Measurements from ENCODE around the gene EPHB4. TPM values are rescaled to one million over a fixed set of nuclear protein-coding genes. Genes with fewer than 3 reads are reported as not detected.

EPHB4 gene
- total and polyA plus RNA-seq, 2 of the 4 experiments (the other 2 are of a cell fraction) = 34.5 to 36.4 TPM

DNA sequence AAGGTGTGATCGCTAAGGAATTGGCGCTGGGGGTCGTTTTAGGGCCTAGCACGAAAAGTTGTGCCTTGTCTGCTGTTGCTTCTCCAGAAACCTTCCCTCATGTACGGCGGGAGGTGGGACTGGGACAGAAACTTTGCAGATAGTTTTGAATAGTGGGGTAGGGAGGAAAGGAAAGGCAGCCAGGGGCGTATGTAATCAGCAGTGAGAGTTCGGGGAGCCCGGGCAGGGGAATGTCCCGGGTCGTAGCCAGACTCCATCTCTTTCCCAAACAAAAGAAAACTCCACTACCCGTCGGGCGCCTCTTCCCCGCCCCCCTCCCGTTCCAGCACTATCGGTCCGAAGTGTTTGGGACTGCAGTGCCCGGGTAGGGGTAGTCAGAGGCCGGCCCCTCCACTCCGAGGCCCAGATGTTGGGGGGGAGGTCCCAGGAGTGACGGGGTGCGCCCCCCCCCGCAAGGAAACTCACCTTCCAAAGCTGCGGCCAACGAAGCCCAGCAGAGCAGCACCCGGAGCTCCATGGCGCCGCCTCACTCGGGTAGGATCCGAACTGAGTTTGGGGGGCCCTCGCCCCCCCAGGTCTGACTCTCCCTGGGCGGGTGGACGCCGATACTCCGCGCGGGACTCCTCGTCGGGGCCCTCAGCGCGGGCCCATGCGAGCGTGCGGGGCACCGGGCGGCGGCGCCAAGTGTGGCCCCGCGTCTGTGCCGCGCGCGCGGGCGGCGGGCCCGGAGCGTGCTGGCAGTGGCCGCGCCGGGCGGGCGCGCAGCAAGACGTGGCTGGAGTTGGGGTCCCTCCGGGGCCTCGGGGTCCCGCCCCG, 601 bp downstream of the EPHB4 start:
- Histone ChIP-seq H2AK5ac (ENCODE audit: low read depth, low read length) (peak overlapping the region; percentile 70; the same call in 1 of the 2 replicates), H4K5ac (ENCODE audit: low read depth, low read length) (peak overlapping the region; percentile 25), H3K4me1 (ENCODE audit: control insufficient read depth, insufficient read depth, low read length) (peaks cover 9% of the 10 kb centered on the region), H3K56ac (ENCODE audit: extremely low read depth, insufficient read depth, low read length) (peak overlapping the region; percentile 62), H3K36me3 (ENCODE audit: control insufficient read depth, insufficient read depth, low read length) (peaks cover 21% of the 10 kb centered on the region), H3K9ac (ENCODE audit: low read depth, low read length) (peak overlapping the region; percentile 72), H2AFZ (replicated peaks; ENCODE audit: low read length, poor library complexity) (peak overlapping the region; percentile 99), H3K9me3 (ENCODE audit: control insufficient read depth, insufficient read depth, low read length) (no peaks in the 10 kb centered on the region), H2BK20ac (ENCODE audit: low read depth, low read length) (no peak overlapping the region), H3K4me2 (ENCODE audit: low read depth, low read length) (peak overlapping the region; percentile 97), H3K9me1 (ENCODE audit: insufficient read depth, low read length) (no peaks in the 10 kb centered on the region), H2AK9ac (replicated peaks; ENCODE audit: low read depth, low read length, poor library complexity) (peak overlapping the region; percentile 98), H3K79me1 (ENCODE audit: low read depth in 1 of 2, low read length in 2 of 2) (peaks cover 7 to 45% of the 10 kb centered on the region in 2 experiments; a peak in 3 of 4 replicates), H4K91ac (ENCODE audit: insufficient read depth, low read depth, low read length) (peak overlapping the region; percentile 34; the same call in 1 of the 2 replicates), H3K18ac (ENCODE audit: low read depth, low read length) (no peak overlapping the region; the same call in 1 of the 2 replicates), H4K8ac (ENCODE audit: low read depth in 2 of 2, low read length in 2 of 2) (peak overlapping the region; percentile 21 to 23; a peak in 1 of 4 replicates), H3K4me3 (ENCODE audit: insufficient read depth, low read depth, low read length) (peak overlapping the region; percentile 83), H2BK15ac (ENCODE audit: low read depth, low read length) (no peak overlapping the region), H3K4ac (ENCODE audit: low read depth, low read length) (peak overlapping the region; percentile 69), H3K27ac (ENCODE audit: insufficient read depth, low read length) (peak overlapping the region; percentile 58), H3K14ac (replicated peaks; ENCODE audit: low read depth, low read length) (peak overlapping the region; percentile 89), H2BK120ac (ENCODE audit: low read depth, low read length) (peak overlapping the region; percentile 13; the same call in 1 of the 2 replicates), H3K27me3 (ENCODE audit: control insufficient read depth, insufficient read depth, low read length) (no peaks in the 10 kb centered on the region), H4K20me1 (ENCODE audit: insufficient read depth, low read length) (peaks cover 30% of the 10 kb centered on the region), H3K23ac (ENCODE audit: low read depth, low read length) (peak overlapping the region; percentile 99), H2BK5ac (ENCODE audit: low read depth, low read length, poor library complexity, severe bottlenecking) (peak overlapping the region; percentile 40)
- TSS peak; percentile 84 for BruUV-seq (replicated peaks)
- dilution Hi-C loops (cut with HindIII; ENCODE audit: low sequenced_read_pairs, unreplicated experiment) = no loop called here
- intact Hi-C loops (cut with micrococcal nuclease) = loop anchor here (1.0 kb wide), 1 partner anchor 121 kb away; no protein-coding TSS in a partner anchor
- 1% methylated on average over 19 of the region's 71 CpGs; no CpG with 5 or more reads in 1 of the 2 experiments for WGBS, 2 experiments (ENCODE audit: extremely low coverage in 2 of 2, insufficient read length in 1 of 2)
- in situ Hi-C loops (cut with MboI; ENCODE audit: low sequenced_read_pairs) = loop anchor here (10.0 kb wide), 1 partner anchor 122 kb away; the partner anchor contains the start of gene POP7
- ATAC-seq (ENCODE audit: low read depth) = peak; percentile 27
- TF ChIP-seq RCOR1 (IDR thresholded peaks at IDR 0.05; ENCODE audit: insufficient replicate concordance, low read length) (no peak), RAD21 (IDR thresholded peaks at IDR 0.05; ENCODE audit: low read length) (no peak), NFE2L2 (IDR thresholded peaks at IDR 0.05; ENCODE audit: low read depth, low read length) (no peak), SMC3 (IDR thresholded peaks at IDR 0.05; ENCODE audit: low read depth, low read length) (no peak), POLR2A (IDR thresholded peaks at IDR 0.05; ENCODE audit: low read depth, low read length) (no peak), BHLHE40 (IDR thresholded peaks at IDR 0.05; ENCODE audit: low read depth, low read length) (no peak), CHD1 (IDR thresholded peaks at IDR 0.05; ENCODE audit: low read depth, low read length) (no peak), MAFK (IDR thresholded peaks at IDR 0.05; ENCODE audit: low read depth, low read length) (no peak)
- TF ChIP-seq, protein P1, sequence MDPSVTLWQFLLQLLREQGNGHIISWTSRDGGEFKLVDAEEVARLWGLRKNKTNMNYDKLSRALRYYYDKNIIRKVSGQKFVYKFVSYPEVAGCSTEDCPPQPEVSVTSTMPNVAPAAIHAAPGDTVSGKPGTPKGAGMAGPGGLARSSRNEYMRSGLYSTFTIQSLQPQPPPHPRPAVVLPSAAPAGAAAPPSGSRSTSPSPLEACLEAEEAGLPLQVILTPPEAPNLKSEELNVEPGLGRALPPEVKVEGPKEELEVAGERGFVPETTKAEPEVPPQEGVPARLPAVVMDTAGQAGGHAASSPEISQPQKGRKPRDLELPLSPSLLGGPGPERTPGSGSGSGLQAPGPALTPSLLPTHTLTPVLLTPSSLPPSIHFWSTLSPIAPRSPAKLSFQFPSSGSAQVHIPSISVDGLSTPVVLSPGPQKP (IDR thresholded peaks at IDR 0.05; ENCODE audit: borderline replicate concordance, low read depth, low read length) = no peak
- TF ChIP-seq, protein P2, sequence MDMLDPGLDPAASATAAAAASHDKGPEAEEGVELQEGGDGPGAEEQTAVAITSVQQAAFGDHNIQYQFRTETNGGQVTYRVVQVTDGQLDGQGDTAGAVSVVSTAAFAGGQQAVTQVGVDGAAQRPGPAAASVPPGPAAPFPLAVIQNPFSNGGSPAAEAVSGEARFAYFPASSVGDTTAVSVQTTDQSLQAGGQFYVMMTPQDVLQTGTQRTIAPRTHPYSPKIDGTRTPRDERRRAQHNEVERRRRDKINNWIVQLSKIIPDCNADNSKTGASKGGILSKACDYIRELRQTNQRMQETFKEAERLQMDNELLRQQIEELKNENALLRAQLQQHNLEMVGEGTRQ (IDR thresholded peaks at IDR 0.05; ENCODE audit: low read depth, low read length) = no peak
- no peak for DNase-seq
- CTCF ChIA-PET = interaction anchor here (0.5 to 2.0 kb wide), 7 partner anchors 21 to 285 kb away, joined by 3 to 6 read pairs (median 4); partner anchors contain the start of gene POP7
- POLR2A ChIA-PET (ENCODE audit: unreplicated experiment) = interaction anchor here (0.6 to 0.7 kb wide), 3 partner anchors 83 to 649 kb away, joined by 3 to 7 read pairs (median 7); partner anchors contain the start of gene GPC2

All from IMR-90 (cell line).